Neural cell (in vitro differentiated cells): ENCODE measurements around the gene DGKB. TPM values are rescaled to one million over a fixed set of nuclear protein-coding genes. Genes with fewer than 3 reads are reported as not detected.

ENCODE experiments used
- H2AFZ ChIP-seq: fragments of 200-600, 300-800 bp; sonication (generic), shearing (Covaris generic); 2 replicates; pipeline ENCODE4 v1.6.0; 2014; ENCODE audit warnings: low read depth, mild to moderate bottlenecking, antibody characterized with exemption, low read length, moderate library complexity
- H3F3A ChIP-seq: fragments of 200-600 bp; shearing (Covaris generic); 2 replicates; pipeline ENCODE4 v1.6.1; 2016; ENCODE audit warnings: mild to moderate bottlenecking, moderate library complexity, mixed read lengths, antibody characterized with exemption, low read length; ENCODE audit not compliant: insufficient read depth, poor library complexity, severe bottlenecking
- H3K27ac ChIP-seq: fragments of 200-600, 300-800 bp; sonication (generic), shearing (Covaris generic); 2 replicates; pipeline ENCODE4 v1.5.1; 2014; ENCODE audit warnings: mild to moderate bottlenecking, low read length, moderate library complexity
- H3K27me3 ChIP-seq: fragments of 300-800, 200-600 bp; sonication (generic), shearing (Covaris generic); 2 replicates; pipeline ENCODE4 v1.6.0; 2014; ENCODE audit warnings: mild to moderate bottlenecking, low read depth, low read length, moderate library complexity; ENCODE audit not compliant: insufficient read depth
- H3K36me3 ChIP-seq: fragments of 300-800, 200-600 bp; sonication (generic), shearing (Covaris generic); 2 replicates; pipeline ENCODE4 v1.5.1; 2014; ENCODE audit warnings: mild to moderate bottlenecking, antibody characterized with exemption, low read length, moderate library complexity; ENCODE audit not compliant: insufficient read depth
- H3K4me2 ChIP-seq: fragments of 300-800, 200-600 bp; sonication (generic), shearing (Covaris generic); 2 replicates; pipeline ENCODE4 v1.6.0; 2014; ENCODE audit warnings: mild to moderate bottlenecking, low read length
- H3K4me3 ChIP-seq: fragments of 300-800, 200-600 bp; sonication (generic), shearing (Covaris generic); 2 replicates; pipeline ENCODE4 v1.5.1; 2014; ENCODE audit warnings: mild to moderate bottlenecking, low read length, moderate library complexity
- H3K79me2 ChIP-seq: fragments of 200-600 bp; shearing (Covaris generic); replicated peaks from 2 replicates; pipeline ENCODE4 v1.6.0; 2014; ENCODE audit warnings: mild to moderate bottlenecking, low read length, moderate library complexity; ENCODE audit not compliant: insufficient read depth
- H3K9ac ChIP-seq: fragments of 300-800, 200-600 bp; sonication (generic), shearing (Covaris generic); 2 replicates; pipeline ENCODE4 v1.6.1; 2016; ENCODE audit warnings: mild to moderate bottlenecking, low read length, mixed read lengths
- H3K9me2 ChIP-seq: fragments of 200-600 bp; shearing (Covaris generic); 2 replicates; pipeline ENCODE4 v1.6.1; 2016; ENCODE audit warnings: mild to moderate bottlenecking, low read length, mixed read lengths; ENCODE audit not compliant: insufficient read depth
- H3K9me3 ChIP-seq: fragments of 200-600, 300-800 bp; sonication (generic), shearing (Covaris generic); 2 replicates; pipeline ENCODE4 v1.6.1; 2016; ENCODE audit warnings: mild to moderate bottlenecking, mixed run types, low read length, moderate library complexity, mixed read lengths
- H4K20me1 ChIP-seq: fragments of 200-600 bp; shearing (Covaris generic); 2 replicates; pipeline ENCODE4 v1.6.1; 2016; ENCODE audit warnings: mild to moderate bottlenecking, mixed run types; ENCODE audit not compliant: insufficient read depth
- EP300 ChIP-seq: fragments of 450-650 bp; conservative IDR thresholded peaks from 2 replicates; pipeline ENCODE4 v1.6.1; 2014; ENCODE audit warnings: antibody characterized with exemption, mild to moderate bottlenecking, moderate library complexity; ENCODE audit not compliant: poor library complexity, severe bottlenecking
- EZH2 ChIP-seq: fragments of 200-600, 300-800 bp; shearing (Covaris generic), sonication (generic); IDR thresholded peaks from 2 replicates; pipeline ENCODE4 v1.6.1; 2014; ENCODE audit warnings: antibody characterized with exemption, low read length, borderline replicate concordance, mild to moderate bottlenecking; ENCODE audit not compliant: insufficient read depth, poor library complexity, severe bottlenecking
- MXI1 ChIP-seq: fragments of 450-650 bp; conservative IDR thresholded peaks from 2 replicates; pipeline ENCODE4 v1.6.1; 2014; ENCODE audit warnings: antibody characterized with exemption, mild to moderate bottlenecking; ENCODE audit not compliant: poor library complexity, severe bottlenecking
- POLR2AphosphoS5 ChIP-seq: IDR thresholded peaks from 2 replicates; pipeline ENCODE4 v1.6.1; 2012
- RAD21 ChIP-seq: fragments of 450-650 bp; conservative IDR thresholded peaks from 2 replicates; pipeline ENCODE4 v1.6.1; 2014; ENCODE audit warnings: antibody characterized with exemption, mild to moderate bottlenecking, moderate library complexity
- REST ChIP-seq: IDR thresholded peaks from 2 replicates; pipeline ENCODE4 v1.6.1; 2012; ENCODE audit warnings: borderline replicate concordance
- SMC3 ChIP-seq: fragments of 450-650 bp; conservative IDR thresholded peaks from 2 replicates; pipeline ENCODE4 v1.6.1; 2014; ENCODE audit warnings: antibody characterized with exemption, mild to moderate bottlenecking, moderate library complexity; ENCODE audit not compliant: poor library complexity
- TAF1 ChIP-seq: IDR thresholded peaks from 2 replicates; pipeline ENCODE4 v1.6.1; 2012; ENCODE audit warnings: low read depth
- polyA plus RNA-seq: library from polyadenylated mRNA; depleted of rRNA; stranded (reverse); fragments of >200 nt; gene quantifications from 2 replicates; pipeline ENCODE4 v1.2.3, GENCODE V29; 2014
- TF ChIP-seq, protein P1 (sequence below): fragments of 450-650 bp; IDR thresholded peaks from 2 replicates; pipeline ENCODE4 v1.5.1; 2014; ENCODE audit warnings: antibody characterized with exemption, mild to moderate bottlenecking, moderate library complexity; ENCODE audit not compliant: poor library complexity, severe bottlenecking

DGKB gene
- polyA plus RNA-seq, 1 donor from 2014 or later: 0.20 TPM

DNA sequence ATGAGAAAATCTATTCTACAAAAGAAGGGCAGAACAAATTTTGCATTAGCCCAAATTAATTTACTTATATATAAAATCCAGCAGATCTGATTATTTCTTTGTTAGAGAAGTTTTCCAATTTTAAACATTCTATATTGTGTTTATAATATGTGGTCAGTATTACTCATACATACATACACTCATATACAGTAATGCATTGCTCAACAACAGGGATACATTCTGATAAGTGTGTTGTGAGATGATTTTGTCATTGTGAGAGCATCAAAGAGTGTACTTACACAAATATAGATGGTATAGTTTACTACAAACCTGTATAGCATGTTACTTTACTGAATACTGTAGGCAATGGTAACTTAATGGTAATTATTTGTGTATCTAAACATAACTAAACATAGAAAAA is 673.5 kb downstream of the DGKB start:
- no peak overlapping the region for H3K9ac ChIP-seq
- no peak overlapping the region for H3K4me3 ChIP-seq
- H3K9me3 ChIP-seq: no peaks in the 10 kb centered on the region
- H3K27me3 ChIP-seq: no peaks in the 10 kb centered on the region
- no peaks in the 10 kb centered on the region for H4K20me1 ChIP-seq
- no peaks in the 10 kb centered on the region for H3K36me3 ChIP-seq
- no peak overlapping the region for H3K4me2 ChIP-seq
- H3K79me2 ChIP-seq: no peaks in the 10 kb centered on the region
- H2AFZ ChIP-seq: no peak overlapping the region
- TF ChIP-seq, protein P1, sequence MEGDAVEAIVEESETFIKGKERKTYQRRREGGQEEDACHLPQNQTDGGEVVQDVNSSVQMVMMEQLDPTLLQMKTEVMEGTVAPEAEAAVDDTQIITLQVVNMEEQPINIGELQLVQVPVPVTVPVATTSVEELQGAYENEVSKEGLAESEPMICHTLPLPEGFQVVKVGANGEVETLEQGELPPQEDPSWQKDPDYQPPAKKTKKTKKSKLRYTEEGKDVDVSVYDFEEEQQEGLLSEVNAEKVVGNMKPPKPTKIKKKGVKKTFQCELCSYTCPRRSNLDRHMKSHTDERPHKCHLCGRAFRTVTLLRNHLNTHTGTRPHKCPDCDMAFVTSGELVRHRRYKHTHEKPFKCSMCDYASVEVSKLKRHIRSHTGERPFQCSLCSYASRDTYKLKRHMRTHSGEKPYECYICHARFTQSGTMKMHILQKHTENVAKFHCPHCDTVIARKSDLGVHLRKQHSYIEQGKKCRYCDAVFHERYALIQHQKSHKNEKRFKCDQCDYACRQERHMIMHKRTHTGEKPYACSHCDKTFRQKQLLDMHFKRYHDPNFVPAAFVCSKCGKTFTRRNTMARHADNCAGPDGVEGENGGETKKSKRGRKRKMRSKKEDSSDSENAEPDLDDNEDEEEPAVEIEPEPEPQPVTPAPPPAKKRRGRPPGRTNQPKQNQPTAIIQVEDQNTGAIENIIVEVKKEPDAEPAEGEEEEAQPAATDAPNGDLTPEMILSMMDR: no peak
- no peak for TF ChIP-seq TAF1
- TF ChIP-seq POLR2AphosphoS5: no peak
- TF ChIP-seq MXI1: no peak
- TF ChIP-seq REST: no peak
- no peak for TF ChIP-seq RAD21
- TF ChIP-seq SMC3: no peak
- TF ChIP-seq EP300: no peak
- TF ChIP-seq EZH2: no peak
- no peak overlapping the region for H3K27ac ChIP-seq
- H3F3A ChIP-seq: no peaks in the 10 kb centered on the region
- no peaks in the 10 kb centered on the region for H3K9me2 ChIP-seq

DNA sequence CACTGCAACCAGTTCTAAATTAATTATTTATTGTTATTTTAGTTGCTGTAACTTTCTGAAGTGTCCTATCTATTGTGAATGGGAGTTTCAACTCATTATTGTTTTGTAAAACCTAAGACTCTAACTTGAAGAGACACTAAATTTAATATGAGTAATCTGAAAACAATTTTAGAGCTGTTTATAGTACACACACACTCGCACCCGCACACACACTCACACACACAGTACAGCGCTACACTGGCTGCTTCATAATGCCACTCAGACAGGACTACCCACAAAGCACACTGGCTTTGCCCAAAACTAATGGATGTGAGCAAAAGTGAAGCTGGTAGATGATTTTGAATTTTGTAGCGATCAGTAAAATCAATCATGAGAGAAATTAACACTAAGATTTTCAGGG is 674.2 kb downstream of the DGKB start:
- H3K4me2 ChIP-seq: no peak overlapping the region
- H3K4me3 ChIP-seq: no peak overlapping the region
- H3K9me3 ChIP-seq: no peaks in the 10 kb centered on the region
- no peak overlapping the region for H3K9ac ChIP-seq
- H3K36me3 ChIP-seq: no peaks in the 10 kb centered on the region
- no peaks in the 10 kb centered on the region for H4K20me1 ChIP-seq
- H3K27ac ChIP-seq: no peak overlapping the region
- no peaks in the 10 kb centered on the region for H3K27me3 ChIP-seq
- no peaks in the 10 kb centered on the region for H3K9me2 ChIP-seq
- H2AFZ ChIP-seq: no peak overlapping the region
- H3F3A ChIP-seq: no peaks in the 10 kb centered on the region
- TF ChIP-seq SMC3: no peak
- TF ChIP-seq MXI1: no peak
- no peak for TF ChIP-seq POLR2AphosphoS5
- TF ChIP-seq, protein P1: no peak
- TF ChIP-seq EP300: no peak
- TF ChIP-seq TAF1: no peak
- no peak for TF ChIP-seq REST
- TF ChIP-seq EZH2: no peak
- no peak for TF ChIP-seq RAD21
- no peaks in the 10 kb centered on the region for H3K79me2 ChIP-seq
